NCI-H1417 (cell line): ENCODE data around the gene ATP11A.

Experiments
- DNase-seq, 3 experiments: peaks; one replicate each; lab custom pipeline; 2025; lab: John Stamatoyannopoulos, UW

The ATP11A gene

GRCh38 chr13:112759827-112760226, 70.0 kb downstream of the ATP11A start:
- DNase-seq, result no peak

- peak in 1 of 3 experiments; percentile 19 for DNase-seq
These were observed 70.6 kb downstream of the ATP11A start for GRCh38 chr13:112760435-112760834.

GRCh38 chr13:112760931-112761330, 71.1 kb downstream of the ATP11A start:
- no peak for DNase-seq

GRCh38 chr13:112761701-112762689, 72.2 kb downstream of the ATP11A start:
- DNase-seq, result peak in 1 of 3 experiments; percentile 37

- no peak for DNase-seq
These were observed 72.8 kb downstream of the ATP11A start for GRCh38 chr13:112762690-112763080.

GRCh38 chr13:112764028-112764427, 74.2 kb downstream of the ATP11A start:
- no peak for DNase-seq

GRCh38 chr13:112764864-112765561, 75.2 kb downstream of the ATP11A start:
- DNase-seq, result no peak

- DNase-seq, result no peak
These were observed 75.9 kb downstream of the ATP11A start for GRCh38 chr13:112765731-112766130.

- DNase-seq, result no peak
These were observed 76.5 kb downstream of the ATP11A start for GRCh38 chr13:112766336-112766735.

GRCh38 chr13:112767506-112768471, 78.0 kb downstream of the ATP11A start:
- no peak for DNase-seq

GRCh38 chr13:112768795-112769481, 79.1 kb downstream of the ATP11A start:
- DNase-seq, result no peak

- peak in 1 of 3 experiments; percentile 26 for DNase-seq
These were observed 79.8 kb downstream of the ATP11A start for GRCh38 chr13:112769615-112770014.

- DNase-seq, result peak; percentile 28 to 68 (median 43)
These were observed 80.7 kb downstream of the ATP11A start for GRCh38 chr13:112770504-112770903.

- no peak for DNase-seq
These were observed 81.5 kb downstream of the ATP11A start for GRCh38 chr13:112771139-112771876.

GRCh38 chr13:112771877-112772538, 82.2 kb downstream of the ATP11A start:
- no peak for DNase-seq

- no peak for DNase-seq
These were observed 82.7 kb downstream of the ATP11A start for GRCh38 chr13:112772539-112772909.

- DNase-seq, result no peak
These were observed 83.1 kb downstream of the ATP11A start for GRCh38 chr13:112772929-112773328.

- no peak for DNase-seq
These were observed 84.0 kb downstream of the ATP11A start for GRCh38 chr13:112773601-112774447.

GRCh38 chr13:112774448-112774792, 84.6 kb downstream of the ATP11A start:
- no peak for DNase-seq
